ENCODE results near the gene DIAPH3. TPM values are rescaled to one million over a fixed set of nuclear protein-coding genes. Genes with fewer than 3 reads are reported as not detected.

DIAPH3 gene
- total RNA-seq, 1 donor: 30.7 TPM

DNA sequence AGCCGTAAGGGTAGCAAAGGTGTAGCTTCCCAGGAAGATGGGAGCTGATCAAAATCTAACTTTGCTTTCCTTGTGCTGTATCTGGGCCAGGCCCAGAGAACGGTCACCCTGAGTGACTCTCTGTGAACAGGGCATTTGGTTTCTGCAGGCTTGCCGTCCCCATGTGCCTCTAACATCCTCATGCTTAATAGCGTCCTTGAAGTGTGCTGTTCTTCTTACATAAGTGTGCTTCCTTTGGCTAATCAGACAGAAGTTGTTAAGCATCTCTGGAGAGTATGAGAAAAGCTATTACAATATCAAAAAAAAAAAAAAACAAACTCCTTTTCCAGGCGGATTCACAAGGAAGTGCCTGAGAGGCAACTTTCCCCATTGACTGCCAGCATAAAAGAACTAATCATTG lies 503.7 kb downstream of the DIAPH3 start:
- H3K4me3 ChIP-seq (ENCODE audit: low read depth, low read length): no peak overlapping the region
- TF ChIP-seq, protein P1, sequence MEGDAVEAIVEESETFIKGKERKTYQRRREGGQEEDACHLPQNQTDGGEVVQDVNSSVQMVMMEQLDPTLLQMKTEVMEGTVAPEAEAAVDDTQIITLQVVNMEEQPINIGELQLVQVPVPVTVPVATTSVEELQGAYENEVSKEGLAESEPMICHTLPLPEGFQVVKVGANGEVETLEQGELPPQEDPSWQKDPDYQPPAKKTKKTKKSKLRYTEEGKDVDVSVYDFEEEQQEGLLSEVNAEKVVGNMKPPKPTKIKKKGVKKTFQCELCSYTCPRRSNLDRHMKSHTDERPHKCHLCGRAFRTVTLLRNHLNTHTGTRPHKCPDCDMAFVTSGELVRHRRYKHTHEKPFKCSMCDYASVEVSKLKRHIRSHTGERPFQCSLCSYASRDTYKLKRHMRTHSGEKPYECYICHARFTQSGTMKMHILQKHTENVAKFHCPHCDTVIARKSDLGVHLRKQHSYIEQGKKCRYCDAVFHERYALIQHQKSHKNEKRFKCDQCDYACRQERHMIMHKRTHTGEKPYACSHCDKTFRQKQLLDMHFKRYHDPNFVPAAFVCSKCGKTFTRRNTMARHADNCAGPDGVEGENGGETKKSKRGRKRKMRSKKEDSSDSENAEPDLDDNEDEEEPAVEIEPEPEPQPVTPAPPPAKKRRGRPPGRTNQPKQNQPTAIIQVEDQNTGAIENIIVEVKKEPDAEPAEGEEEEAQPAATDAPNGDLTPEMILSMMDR (IDR thresholded peaks at IDR 0.05; ENCODE audit: insufficient read depth, low read depth, low read length): no peak

DNA sequence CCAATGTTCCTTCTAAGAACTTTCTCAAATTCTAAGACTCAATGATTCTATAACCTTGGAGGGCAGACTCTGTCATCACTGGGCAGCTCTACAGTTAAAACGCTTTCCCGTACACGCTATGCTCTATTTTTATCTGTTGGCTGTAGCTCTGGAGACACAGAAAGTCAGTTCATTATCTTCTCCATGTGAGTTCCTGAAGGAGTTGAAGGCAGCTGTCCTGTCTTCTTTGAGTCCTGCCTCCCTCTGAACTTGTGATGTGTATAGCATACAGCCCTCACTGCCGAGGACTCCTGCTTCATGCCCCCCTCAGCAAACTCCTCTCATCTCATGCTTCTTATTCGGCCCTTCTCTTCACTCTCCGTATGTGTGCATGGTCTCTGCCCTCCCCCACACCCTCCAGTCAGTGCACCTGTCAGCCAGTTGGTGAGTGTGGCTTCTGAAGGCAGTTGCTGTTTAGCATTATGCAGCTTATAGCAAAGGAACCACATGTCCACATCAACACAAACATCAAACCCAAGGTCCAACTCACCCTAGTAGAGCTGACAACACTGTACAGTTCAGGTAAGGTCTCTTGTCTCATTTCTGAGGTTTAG lies 504.9 kb downstream of the DIAPH3 start:
- TF ChIP-seq, protein P1 (IDR thresholded peaks at IDR 0.05; ENCODE audit: insufficient read depth, low read depth, low read length): no peak
- DNase-seq (ENCODE audit: low read depth): no peak
- H3K4me3 ChIP-seq (ENCODE audit: low read depth, low read length): no peak overlapping the region

More for the DNA sequence above, 503.7 kb downstream of the DIAPH3 start:
- no peak for DNase-seq (ENCODE audit: low read depth)

DNA sequence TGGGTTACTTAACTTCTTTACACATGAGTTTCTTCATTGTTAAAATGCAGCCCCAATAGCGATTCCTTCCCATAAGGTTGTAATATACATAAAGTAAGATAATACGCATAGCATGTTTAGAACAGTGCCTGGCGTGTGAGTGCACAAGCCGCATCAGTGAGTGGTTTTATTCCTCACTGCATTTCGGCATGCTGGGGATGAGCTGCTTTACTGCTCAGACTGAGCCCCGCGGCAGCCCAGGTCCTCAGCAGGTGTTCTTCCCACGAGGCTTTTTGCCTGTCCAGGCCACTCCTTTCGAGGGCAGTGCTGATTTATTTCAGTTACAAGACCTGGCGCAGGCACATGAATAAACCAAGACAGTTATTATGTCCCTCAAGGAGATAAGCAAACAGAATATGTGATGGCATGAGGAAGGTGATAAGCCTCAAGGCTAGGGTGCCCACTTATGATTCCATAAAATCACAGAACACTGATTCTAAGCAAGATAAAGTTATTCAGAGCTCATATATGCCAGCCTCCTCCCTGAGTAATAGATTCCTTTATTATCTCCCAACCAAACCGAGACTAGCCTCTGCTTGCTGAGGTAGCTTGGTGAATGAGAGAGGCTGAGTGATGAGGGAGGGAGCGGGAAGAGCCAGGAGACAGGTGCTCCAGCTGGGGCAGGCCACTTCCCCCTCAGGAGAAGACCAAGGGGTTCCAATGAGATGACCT lies 505.5 kb downstream of the DIAPH3 start:
- DNase-seq (ENCODE audit: low read depth): no peak
- TF ChIP-seq, protein P1 (IDR thresholded peaks at IDR 0.05; ENCODE audit: insufficient read depth, low read depth, low read length): no peak
- H3K4me3 ChIP-seq (ENCODE audit: low read depth, low read length): no peak overlapping the region

DNA sequence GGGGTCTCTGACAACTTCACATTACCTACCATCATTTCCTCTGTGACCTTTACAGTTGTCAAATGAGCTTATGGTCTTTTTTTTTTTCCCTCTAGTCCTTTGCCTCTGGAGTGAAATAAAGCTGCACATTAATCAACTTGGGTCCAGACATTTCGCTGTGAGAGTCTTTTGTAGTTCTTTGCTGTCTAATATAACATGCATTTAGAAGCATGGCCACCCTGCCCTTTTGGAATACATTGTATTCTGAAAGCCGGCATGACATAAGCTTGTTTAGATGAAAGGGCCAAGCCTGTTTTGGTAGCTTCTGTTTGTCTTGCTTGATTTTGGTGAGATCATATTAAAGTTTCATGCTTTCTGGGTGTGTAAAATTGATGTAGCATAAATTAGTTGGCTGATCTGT lies 509.8 kb downstream of the DIAPH3 start:
- TF ChIP-seq, protein P1 (IDR thresholded peaks at IDR 0.05; ENCODE audit: insufficient read depth, low read depth, low read length): no peak
- no peak overlapping the region for H3K4me3 ChIP-seq (ENCODE audit: low read depth, low read length)
- DNase-seq (ENCODE audit: low read depth): no peak

DNA sequence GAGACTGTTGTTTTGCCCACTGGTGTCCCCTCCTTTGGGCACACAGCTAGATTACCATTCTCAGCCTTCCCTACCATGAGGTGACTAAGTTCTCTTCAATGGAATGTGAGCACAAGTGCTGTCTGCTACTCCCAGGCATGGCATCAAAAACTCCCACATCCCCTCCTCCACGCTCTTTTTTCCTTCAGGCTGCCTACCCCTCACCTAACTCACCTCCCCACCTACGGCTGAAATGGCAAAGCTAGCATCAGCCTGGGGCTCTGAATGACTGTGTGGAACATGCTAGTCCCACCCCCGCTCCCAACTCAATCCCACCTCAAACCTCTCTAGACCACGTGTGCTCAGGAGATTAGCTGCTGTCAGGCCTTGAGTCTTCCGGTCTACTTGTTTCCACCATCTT lies 512.2 kb downstream of the DIAPH3 start:
- H3K4me3 ChIP-seq (ENCODE audit: low read depth, low read length): no peak overlapping the region
- no peak for DNase-seq (ENCODE audit: low read depth)
- TF ChIP-seq, protein P1 (IDR thresholded peaks at IDR 0.05; ENCODE audit: insufficient read depth, low read depth, low read length): no peak

DNA sequence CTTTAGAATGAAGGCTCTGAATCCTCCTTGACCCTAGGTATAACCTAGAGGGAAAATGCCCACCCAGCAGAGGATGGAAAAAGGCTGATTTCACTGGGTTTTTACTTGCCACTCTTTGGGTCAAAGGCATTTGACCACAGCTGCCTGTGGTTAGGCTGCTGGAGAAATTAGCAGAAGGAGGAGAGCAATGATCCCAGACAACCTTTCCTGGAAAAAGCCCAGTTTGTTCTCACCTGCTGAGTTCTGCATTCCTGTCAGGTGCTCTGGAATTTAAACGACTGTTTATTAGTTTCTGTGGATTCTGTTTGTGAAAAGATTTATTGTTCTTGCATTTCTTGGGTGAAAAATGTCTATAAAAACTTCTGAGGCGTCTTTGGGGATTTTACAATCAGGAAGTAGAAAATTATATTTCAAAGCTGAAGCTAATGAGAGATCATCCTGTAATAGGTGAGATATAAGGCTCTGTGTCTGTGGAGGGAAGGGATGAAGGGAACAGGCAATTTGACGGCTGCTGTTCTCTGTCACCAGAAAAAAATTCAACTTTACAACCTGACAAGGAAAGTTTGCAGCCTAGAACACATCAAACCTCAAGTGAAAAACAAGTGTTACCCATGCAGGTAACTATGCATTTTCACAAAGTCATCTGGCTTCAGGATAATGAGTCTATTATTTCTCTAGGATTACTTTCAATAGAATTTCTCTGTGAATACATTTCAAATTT lies 519.7 kb downstream of the DIAPH3 start:
- TF ChIP-seq, protein P1 (IDR thresholded peaks at IDR 0.05; ENCODE audit: insufficient read depth, low read depth, low read length): no peak
- no peak for DNase-seq (ENCODE audit: low read depth)
- no peak overlapping the region for H3K4me3 ChIP-seq (ENCODE audit: low read depth, low read length)
